MM.1S (cell line): ENCODE results near the gene GEMIN2.
"Not testable (repeated sequence)": the region's sequence is repeated elsewhere in the genome, so short reads cannot be mapped to it uniquely, and the experiment has no call there.

Experiments
- DNase-seq: peaks from one replicate; pipeline ENCODE4 v3.0.0-alpha.2; 2015
- H2AFZ ChIP-seq: fragments of 300-600 bp; sonication (generic); 2 replicates; pipeline ENCODE4 v1.6.0; 2016; ENCODE audit warnings: antibody characterized with exemption, low read length
- H3F3A ChIP-seq: fragments of 300-600 bp; sonication (generic); 2 replicates; pipeline ENCODE4 v1.6.1; 2016; ENCODE audit warnings: mild to moderate bottlenecking, antibody characterized with exemption, low read length, moderate library complexity, mixed read lengths; ENCODE audit not compliant: insufficient read depth
- H3K27ac ChIP-seq: fragments of 300-600 bp; sonication (generic); 2 replicates; pipeline ENCODE4 v1.5.1; 2016; ENCODE audit warnings: mild to moderate bottlenecking, low read length
- H3K27me3 ChIP-seq: fragments of 300-600 bp; sonication (generic); replicated peaks from 2 replicates; pipeline ENCODE4 v1.6.0; 2016; ENCODE audit warnings: low read length; ENCODE audit not compliant: insufficient read depth
- H3K36me3 ChIP-seq: fragments of 300-600 bp; sonication (generic); replicated peaks from 2 replicates; pipeline ENCODE4 v1.6.1; 2016; ENCODE audit warnings: mild to moderate bottlenecking, low read length, mixed read lengths; ENCODE audit not compliant: insufficient read depth
- H3K4me1 ChIP-seq: fragments of 300-600 bp; sonication (generic); 2 replicates; pipeline ENCODE4 v1.6.1; 2016; ENCODE audit warnings: low read length, mixed read lengths
- H3K4me2 ChIP-seq: fragments of 300-600 bp; sonication (generic); 2 replicates; pipeline ENCODE4 v1.6.0; 2016; ENCODE audit warnings: low read depth, low read length
- H3K4me3 ChIP-seq: fragments of 300-600 bp; sonication (generic); 2 replicates; pipeline ENCODE4 v1.5.1; 2016; ENCODE audit warnings: low read length, mixed read lengths
- H3K79me2 ChIP-seq: fragments of 300-600 bp; sonication (generic); 2 replicates; pipeline ENCODE4 v1.6.1; 2016; ENCODE audit warnings: mixed run types, low read length, mixed read lengths
- H3K9ac ChIP-seq: fragments of 300-600 bp; sonication (generic); 2 replicates; pipeline ENCODE4 v1.6.1; 2016; ENCODE audit warnings: low read length, mixed read lengths
- H3K9me2 ChIP-seq: fragments of 300-600 bp; sonication (generic); replicated peaks from 2 replicates; pipeline ENCODE4 v1.6.1; 2016; ENCODE audit warnings: mild to moderate bottlenecking, low read length, mixed read lengths; ENCODE audit not compliant: insufficient read depth
- H3K9me3 ChIP-seq: fragments of 300-600 bp; sonication (generic); replicated peaks from 2 replicates; pipeline ENCODE4 v1.6.1; 2016; ENCODE audit warnings: mild to moderate bottlenecking, low read length, mixed read lengths; ENCODE audit not compliant: insufficient read depth
- H4K20me1 ChIP-seq: fragments of 300-600 bp; sonication (generic); 2 replicates; pipeline ENCODE4 v1.6.1; 2016; ENCODE audit warnings: mild to moderate bottlenecking, low read length, moderate library complexity, mixed read lengths; ENCODE audit not compliant: insufficient read depth
- EZH2 ChIP-seq: fragments of 300-600 bp; sonication (generic); optimal IDR thresholded peaks from 2 replicates; pipeline ENCODE3; 2017; ENCODE audit warnings: low read depth, mild to moderate bottlenecking, antibody characterized with exemption, low read length, mixed read lengths
- EZH2phosphoT487 ChIP-seq: fragments of 300-600 bp; sonication (generic); IDR thresholded peaks from 2 replicates; pipeline ENCODE4 v1.6.1; 2018; ENCODE audit warnings: antibody characterized with exemption, low read length
- TF ChIP-seq, protein P1 (sequence below): fragments of 300-600 bp; sonication (generic); IDR thresholded peaks from 2 replicates; pipeline ENCODE4 v1.5.1; 2016; ENCODE audit warnings: antibody characterized with exemption, low read length, mixed read lengths

GEMIN2 gene

DNA sequence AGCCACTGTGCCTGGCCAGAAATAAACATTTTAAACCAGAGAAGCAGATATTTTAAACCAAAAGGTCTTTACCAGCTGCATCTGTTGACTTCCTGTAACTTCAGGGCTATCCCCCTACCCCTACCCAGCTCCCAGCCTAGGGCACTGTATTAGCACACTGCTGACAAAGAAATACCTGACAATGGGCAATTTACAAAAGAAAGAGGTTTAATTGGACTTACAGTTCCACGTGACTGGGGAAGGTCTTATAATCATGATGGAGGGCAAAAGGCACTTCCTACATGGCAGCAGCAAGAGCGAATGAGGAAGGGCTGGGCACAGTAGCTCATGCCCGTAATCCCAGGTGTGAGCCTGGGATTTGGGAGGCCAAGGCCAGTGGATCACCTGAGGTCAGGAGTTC lies 26.0 kb downstream of the GEMIN2 start:
- no peak for TF ChIP-seq EZH2phosphoT487
- TF ChIP-seq, protein P1, sequence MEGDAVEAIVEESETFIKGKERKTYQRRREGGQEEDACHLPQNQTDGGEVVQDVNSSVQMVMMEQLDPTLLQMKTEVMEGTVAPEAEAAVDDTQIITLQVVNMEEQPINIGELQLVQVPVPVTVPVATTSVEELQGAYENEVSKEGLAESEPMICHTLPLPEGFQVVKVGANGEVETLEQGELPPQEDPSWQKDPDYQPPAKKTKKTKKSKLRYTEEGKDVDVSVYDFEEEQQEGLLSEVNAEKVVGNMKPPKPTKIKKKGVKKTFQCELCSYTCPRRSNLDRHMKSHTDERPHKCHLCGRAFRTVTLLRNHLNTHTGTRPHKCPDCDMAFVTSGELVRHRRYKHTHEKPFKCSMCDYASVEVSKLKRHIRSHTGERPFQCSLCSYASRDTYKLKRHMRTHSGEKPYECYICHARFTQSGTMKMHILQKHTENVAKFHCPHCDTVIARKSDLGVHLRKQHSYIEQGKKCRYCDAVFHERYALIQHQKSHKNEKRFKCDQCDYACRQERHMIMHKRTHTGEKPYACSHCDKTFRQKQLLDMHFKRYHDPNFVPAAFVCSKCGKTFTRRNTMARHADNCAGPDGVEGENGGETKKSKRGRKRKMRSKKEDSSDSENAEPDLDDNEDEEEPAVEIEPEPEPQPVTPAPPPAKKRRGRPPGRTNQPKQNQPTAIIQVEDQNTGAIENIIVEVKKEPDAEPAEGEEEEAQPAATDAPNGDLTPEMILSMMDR, result no peak
- no peak for TF ChIP-seq EZH2
- Histone ChIP-seq H3F3A (no peaks in the 10 kb centered on the region), H2AFZ (no peak overlapping the region), H3K27me3 (no peaks in the 10 kb centered on the region), H3K9ac (no peak overlapping the region), H3K4me3 (no peak overlapping the region), H3K79me2 (no peaks in the 10 kb centered on the region), H3K36me3 (no peaks in the 10 kb centered on the region), H3K27ac (no peak overlapping the region), H3K9me3 (no peaks in the 10 kb centered on the region), H4K20me1 (no peaks in the 10 kb centered on the region), H3K4me1 (no peaks in the 10 kb centered on the region), H3K4me2 (no peak overlapping the region), H3K9me2 (no peaks in the 10 kb centered on the region)
- DNase-seq, result no peak

GRCh38 chr14:39141623-39142022 lies 27.5 kb downstream of the GEMIN2 start:
- H3K9me2 ChIP-seq, H3K27me3 ChIP-seq, H2AFZ ChIP-seq, H3K9me3 ChIP-seq, H3F3A ChIP-seq, H3K79me2 ChIP-seq, H3K4me3 ChIP-seq, H3K27ac ChIP-seq, H3K4me2 ChIP-seq, H4K20me1 ChIP-seq, DNase-seq, H3K36me3 ChIP-seq, H3K4me1 ChIP-seq, H3K9ac ChIP-seq: not testable (repeated sequence)

DNA sequence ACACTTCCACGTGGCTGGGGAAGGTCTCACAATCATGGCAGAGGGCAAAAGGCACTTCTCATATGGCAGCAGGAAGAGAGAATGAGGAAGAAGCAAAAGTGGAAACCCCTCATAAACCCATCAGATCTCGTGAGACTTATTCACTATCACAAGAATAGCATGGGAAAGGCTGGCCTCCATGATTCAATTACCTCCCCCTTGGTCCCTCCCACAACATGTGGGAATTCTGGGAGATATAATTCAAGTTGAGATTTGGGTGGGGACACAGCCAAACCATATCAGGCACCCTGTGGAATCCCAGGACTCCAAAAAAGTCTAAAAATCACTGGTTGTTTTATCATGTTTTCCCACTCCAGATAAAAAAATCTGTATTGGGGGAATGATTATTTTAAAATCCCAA lies 29.1 kb downstream of the GEMIN2 start:
- H3K27me3 ChIP-seq, H4K20me1 ChIP-seq, H3K9me3 ChIP-seq, H3K79me2 ChIP-seq, H3K4me2 ChIP-seq, H2AFZ ChIP-seq, H3K4me1 ChIP-seq, H3K9ac ChIP-seq, H3K9me2 ChIP-seq, H3K27ac ChIP-seq, DNase-seq, H3F3A ChIP-seq, H3K36me3 ChIP-seq, H3K4me3 ChIP-seq: not testable (repeated sequence)

DNA sequence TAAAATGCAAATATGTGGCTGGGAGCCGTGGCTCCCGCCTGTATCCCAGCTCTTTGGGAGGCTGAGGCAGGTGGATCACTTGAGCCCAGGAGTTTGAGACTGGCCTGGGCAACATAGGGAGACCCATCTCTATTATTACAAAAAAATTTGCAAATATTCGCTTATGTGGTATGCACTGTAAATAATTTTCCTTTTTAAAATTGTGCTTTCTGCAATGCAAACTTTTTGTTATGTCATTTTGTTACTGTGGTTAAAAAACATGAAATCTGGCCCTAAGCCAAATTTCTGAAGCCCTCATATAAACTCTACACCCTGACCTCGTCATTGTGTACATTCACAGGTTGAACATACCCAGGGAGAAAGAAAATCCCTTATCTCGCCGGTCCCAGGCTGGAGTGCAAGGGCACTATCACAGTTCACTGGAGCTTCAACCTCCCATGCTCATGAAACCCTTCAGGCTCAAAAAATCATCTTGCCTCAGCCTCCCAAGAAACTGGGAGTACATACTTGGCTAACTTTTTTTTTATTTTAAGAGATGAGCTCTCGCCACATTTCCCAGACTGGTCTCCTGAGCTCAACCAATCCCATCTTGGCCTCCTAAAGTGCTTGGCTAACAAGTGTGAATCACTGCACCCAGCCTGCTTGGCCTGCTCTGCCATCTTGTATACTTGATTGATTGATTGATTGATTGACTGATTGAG lies 31.3 kb downstream of the GEMIN2 start:
- H3K9me3 ChIP-seq, result no peaks in the 10 kb centered on the region
- H3K4me3 ChIP-seq, result no peak overlapping the region
- DNase-seq, result no peak
- no peaks in the 10 kb centered on the region for H3K4me1 ChIP-seq
- no peak overlapping the region for H3K27ac ChIP-seq
- no peaks in the 10 kb centered on the region for H3K36me3 ChIP-seq
- H3K4me2 ChIP-seq, result no peak overlapping the region
- H3K79me2 ChIP-seq, result no peaks in the 10 kb centered on the region
- H3K9me2 ChIP-seq, result no peaks in the 10 kb centered on the region
- no peaks in the 10 kb centered on the region for H3K27me3 ChIP-seq
- H3K9ac ChIP-seq, result no peak overlapping the region
- no peaks in the 10 kb centered on the region for H3F3A ChIP-seq
- TF ChIP-seq EZH2phosphoT487 (no peak), EZH2 (no peak)
- TF ChIP-seq, protein P1, result no peak
- no peak overlapping the region for H2AFZ ChIP-seq
- H4K20me1 ChIP-seq, result no peaks in the 10 kb centered on the region
